Measurements from ENCODE around the gene PNMT. TPM values are rescaled to one million over a fixed set of nuclear protein-coding genes. Genes with fewer than 3 reads are reported as not detected.

The PNMT gene
- total RNA-seq, 1 experiment from 2014 or later = 1.4 TPM

GRCh38 chr17:39629494-39629880 is 38.8 kb upstream of the PNMT start:
- no peaks in the 10 kb centered on the region for H3F3A ChIP-seq (ENCODE audit: low read length, unreplicated experiment)
- peaks cover 18% of the 10 kb centered on the region for H3K4me1 ChIP-seq (ENCODE audit: insufficient read depth, low read length)
- no peak overlapping the region for H3K4me3 ChIP-seq (ENCODE audit: low read length)
- H3K9me2 ChIP-seq (replicated peaks; ENCODE audit: low read length) = no peaks in the 10 kb centered on the region
- H3K9me3 ChIP-seq (ENCODE audit: low read length) = no peaks in the 10 kb centered on the region
- H3K27me3 ChIP-seq (ENCODE audit: low read length) = peaks cover 13% of the 10 kb centered on the region
- DNase-seq (no peak), ATAC-seq (no peak)
- ChIA-PET CTCF (no interaction called here), POLR2A (ENCODE audit: unreplicated experiment) (no interaction called here)
- no TSS peak for BruUV-seq (replicated peaks)
- no peaks in the 10 kb centered on the region for H4K20me1 ChIP-seq (ENCODE audit: low read length)
- no peaks in the 10 kb centered on the region for H3K79me2 ChIP-seq (ENCODE audit: low read length)
- intact Hi-C loops (cut with micrococcal nuclease) = no loop called here
- no peak overlapping the region for H2AFZ ChIP-seq (ENCODE audit: low read length)
- TF ChIP-seq CTCF (conservative IDR thresholded peaks at IDR 0.05; ENCODE audit: low read depth, low read length) = no peak
- no peak for TF ChIP-seq EZH2 (IDR thresholded peaks at IDR 0.05; ENCODE audit: low read length, unreplicated experiment)
- H3K27ac ChIP-seq (ENCODE audit: low read length) = no peak overlapping the region
- no peak overlapping the region for H3K4me2 ChIP-seq (ENCODE audit: low read length)
- no peaks in the 10 kb centered on the region for H3K36me3 ChIP-seq (ENCODE audit: low read depth, low read length)
- H3K9ac ChIP-seq (ENCODE audit: low read length) = no peak overlapping the region

- no peak overlapping the region for H3K27ac ChIP-seq (ENCODE audit: low read length)
- ATAC-seq (no peak), DNase-seq (no peak)
- no peak overlapping the region for H3K4me2 ChIP-seq (ENCODE audit: low read length)
- no peaks in the 10 kb centered on the region for H3K9me2 ChIP-seq (replicated peaks; ENCODE audit: low read length)
- no peak overlapping the region for H2AFZ ChIP-seq (ENCODE audit: low read length)
- H3K36me3 ChIP-seq (ENCODE audit: low read depth, low read length) = no peaks in the 10 kb centered on the region
- no peak overlapping the region for H3K4me3 ChIP-seq (ENCODE audit: low read length)
- H4K20me1 ChIP-seq (ENCODE audit: low read length) = no peaks in the 10 kb centered on the region
- H3K79me2 ChIP-seq (ENCODE audit: low read length) = no peaks in the 10 kb centered on the region
- no peaks in the 10 kb centered on the region for H3F3A ChIP-seq (ENCODE audit: low read length, unreplicated experiment)
- H3K4me1 ChIP-seq (ENCODE audit: insufficient read depth, low read length) = peaks cover 18% of the 10 kb centered on the region
- H3K27me3 ChIP-seq (ENCODE audit: low read length) = peaks cover 13% of the 10 kb centered on the region
- TF ChIP-seq EZH2phosphoT487 (IDR thresholded peaks at IDR 0.05; ENCODE audit: borderline replicate concordance, low read length) (no peak), CTCF (conservative IDR thresholded peaks at IDR 0.05; ENCODE audit: low read depth, low read length) (no peak), EZH2 (IDR thresholded peaks at IDR 0.05; ENCODE audit: low read length, unreplicated experiment) (no peak)
- intact Hi-C loops (cut with micrococcal nuclease) = no loop called here
- no peaks in the 10 kb centered on the region for H3K9me3 ChIP-seq (ENCODE audit: low read length)
- POLR2A ChIA-PET (ENCODE audit: unreplicated experiment) = no interaction called here
- H3K9ac ChIP-seq (ENCODE audit: low read length) = no peak overlapping the region
- CTCF ChIA-PET = no interaction called here
- BruUV-seq (replicated peaks) = no TSS peak
Observed at GRCh38 chr17:39629898-39630297, 38.4 kb upstream of the PNMT start.

- peak; percentile 57 for ATAC-seq
Observed at GRCh38 chr17:39631403-39631802, 36.9 kb upstream of the PNMT start.

More at GRCh38 chr17:39631403-39631802, 36.9 kb upstream of the PNMT start:
- CTCF ChIA-PET = interaction anchor here (0.6 to 1.5 kb wide), 2 partner anchors 8 to 121 kb away, joined by 3 to 8 read pairs; no protein-coding TSS in a partner anchor
- TF ChIP-seq EZH2phosphoT487 (IDR thresholded peaks at IDR 0.05; ENCODE audit: borderline replicate concordance, low read length) = no peak
- TF ChIP-seq CTCF (conservative IDR thresholded peaks at IDR 0.05; ENCODE audit: low read depth, low read length) = no peak
- TF ChIP-seq EZH2 (IDR thresholded peaks at IDR 0.05; ENCODE audit: low read length, unreplicated experiment) = no peak
- Histone ChIP-seq H3K4me1 (ENCODE audit: insufficient read depth, low read length) (peaks cover 20% of the 10 kb centered on the region), H3K4me2 (ENCODE audit: low read length) (peak overlapping the region; percentile 35), H3K36me3 (ENCODE audit: low read depth, low read length) (no peaks in the 10 kb centered on the region), H3K4me3 (ENCODE audit: low read length) (no peak overlapping the region), H2AFZ (ENCODE audit: low read length) (peak overlapping the region; percentile 26; the same call in 1 of the 2 replicates), H3K27ac (ENCODE audit: low read length) (peak overlapping the region; percentile 71), H3K79me2 (ENCODE audit: low read length) (0 out of 2 replicates have a peak, but pooled peaks cover under 1% of the 10 kb centered on the region), H3F3A (ENCODE audit: low read length, unreplicated experiment) (no peaks in the 10 kb centered on the region), H3K9me3 (ENCODE audit: low read length) (no peaks in the 10 kb centered on the region), H3K9me2 (replicated peaks; ENCODE audit: low read length) (no peaks in the 10 kb centered on the region), H3K27me3 (ENCODE audit: low read length) (peaks cover 13% of the 10 kb centered on the region), H4K20me1 (ENCODE audit: low read length) (no peaks in the 10 kb centered on the region), H3K9ac (ENCODE audit: low read length) (peak overlapping the region; percentile 27; the same call in 1 of the 2 replicates)
- intact Hi-C loops (cut with micrococcal nuclease) = no loop called here
- DNase-seq = peak; percentile 78
- POLR2A ChIA-PET (ENCODE audit: unreplicated experiment) = no interaction called here
- no TSS peak for BruUV-seq (replicated peaks)
